Activated T-helper 17 cell treated with anti-CD3 and anti-CD28 coated beads, Interleukin-2, amount 50 U/mL, for 72 hours (primary cell): ENCODE data around the gene INPP5A. TPM values are rescaled to one million over a fixed set of nuclear protein-coding genes. Genes with fewer than 3 reads are reported as not detected.
"Not testable (repeated sequence)": the region's sequence is repeated elsewhere in the genome, so short reads cannot be mapped to it uniquely, and the experiment has no call there.

Experiments used
- ATAC-seq: fragments of 150-1000 bp; cut with Tn5 transposase; replicated peaks from 2 replicates; pipeline ENCODE4 v1.10.0; 2021; ENCODE audit warnings: mild to moderate bottlenecking, moderate library complexity
- H3K27ac Mint-ChIP-seq: one replicate; pipeline ENCODE4 v1.8.0; 2022; ENCODE audit warnings: mixed read lengths
- H3K27me3 Mint-ChIP-seq: one replicate; pipeline ENCODE4 v1.8.0; 2022; ENCODE audit warnings: mixed read lengths
- H3K36me3 Mint-ChIP-seq: one replicate; pipeline ENCODE4 v1.8.0; 2022; ENCODE audit warnings: low read depth, mild to moderate bottlenecking, mixed read lengths
- H3K4me1 Mint-ChIP-seq: one replicate; pipeline ENCODE4 v1.8.0; 2022; ENCODE audit warnings: mixed read lengths
- H3K4me3 Mint-ChIP-seq: one replicate; pipeline ENCODE4 v1.8.0; 2022; ENCODE audit warnings: mild to moderate bottlenecking, mixed read lengths
- H3K9me3 Mint-ChIP-seq: one replicate; pipeline ENCODE4 v1.8.0; 2022; ENCODE audit warnings: mixed read lengths
- total RNA-seq, 2 donors: library from RNA; stranded (reverse); gene quantifications; one replicate each; pipeline ENCODE4 v1.2.3, GENCODE V29; 2022

Gene INPP5A
- total RNA-seq, 2 donors from 2014 or later, result 4.3 to 5.6 TPM

- Mint-ChIP-seq H3K4me1 (no peaks in the 10 kb centered on the region), H3K4me3 (no peak overlapping the region), H3K27me3 (no peaks in the 10 kb centered on the region), H3K9me3 (no peaks in the 10 kb centered on the region), H3K27ac (no peak overlapping the region), H3K36me3 (no peaks in the 10 kb centered on the region)
- no peak for ATAC-seq
Measured at GRCh38 chr10:132733926-132734325, 196.3 kb downstream of the INPP5A start.

DNA sequence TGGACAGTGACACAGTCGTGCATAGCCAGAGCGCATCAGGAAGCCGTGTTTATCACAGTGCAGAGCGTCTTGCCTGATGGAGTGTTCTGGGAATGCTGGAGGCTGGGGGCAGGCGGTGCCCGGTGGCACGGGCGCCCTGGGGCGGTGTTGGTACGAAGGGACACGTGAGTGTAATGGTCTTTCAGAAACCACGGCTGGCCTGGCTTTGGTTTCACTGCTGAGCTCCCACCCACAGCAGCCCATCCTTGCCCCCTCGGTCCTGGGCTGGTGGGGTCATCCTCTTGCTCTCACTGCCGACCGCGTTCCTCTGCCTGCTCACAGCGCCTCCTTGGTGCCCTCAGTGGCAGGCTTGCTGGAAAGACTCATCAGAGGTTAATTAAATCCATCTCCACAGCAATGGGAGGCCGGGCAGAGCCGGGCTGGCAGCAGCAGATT is 197.8 kb downstream of the INPP5A start:
- no peaks in the 10 kb centered on the region for H3K9me3 Mint-ChIP-seq
- no peak for ATAC-seq
- H3K4me3 Mint-ChIP-seq, result no peak overlapping the region
- no peaks in the 10 kb centered on the region for H3K27me3 Mint-ChIP-seq
- no peaks in the 10 kb centered on the region for H3K36me3 Mint-ChIP-seq
- H3K4me1 Mint-ChIP-seq, result no peaks in the 10 kb centered on the region
- H3K27ac Mint-ChIP-seq, result no peak overlapping the region

DNA sequence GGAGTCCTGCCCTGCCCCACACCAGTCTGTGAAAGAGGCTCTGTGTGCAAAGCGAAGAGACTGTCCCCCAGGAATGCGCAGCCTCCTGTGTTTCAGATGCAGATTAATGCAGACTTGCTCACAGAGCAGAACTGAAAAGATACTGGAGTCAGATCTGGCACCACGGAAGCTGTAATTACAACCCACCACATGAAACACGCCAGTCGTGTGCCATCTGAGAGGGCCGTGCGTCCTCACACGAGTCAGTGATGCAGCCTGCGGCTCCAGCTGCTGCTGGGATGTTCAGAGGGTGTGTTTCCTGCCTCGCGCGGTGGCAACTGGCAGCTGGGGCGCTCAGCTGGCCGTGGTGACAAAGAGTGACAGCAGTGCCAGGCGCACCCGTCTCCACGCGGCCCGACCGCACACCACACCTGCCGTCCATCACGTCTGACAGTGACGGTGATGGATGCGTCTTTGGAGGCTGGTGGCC is 198.4 kb downstream of the INPP5A start:
- no peaks in the 10 kb centered on the region for H3K27me3 Mint-ChIP-seq
- H3K27ac Mint-ChIP-seq, result no peak overlapping the region
- ATAC-seq, result no peak
- no peaks in the 10 kb centered on the region for H3K4me1 Mint-ChIP-seq
- no peak overlapping the region for H3K4me3 Mint-ChIP-seq
- H3K9me3 Mint-ChIP-seq, result no peaks in the 10 kb centered on the region
- no peaks in the 10 kb centered on the region for H3K36me3 Mint-ChIP-seq

- no peak for ATAC-seq
- Mint-ChIP-seq H3K9me3 (no peaks in the 10 kb centered on the region), H3K27ac (no peak overlapping the region), H3K27me3 (no peaks in the 10 kb centered on the region), H3K4me1 (no peaks in the 10 kb centered on the region), H3K36me3 (no peaks in the 10 kb centered on the region), H3K4me3 (no peak overlapping the region)
Measured at GRCh38 chr10:132737390-132738048, 199.9 kb downstream of the INPP5A start.

GRCh38 chr10:132738454-132739224 is 201.1 kb downstream of the INPP5A start:
- no peak for ATAC-seq
- Mint-ChIP-seq H3K4me3 (no peak overlapping the region), H3K27me3 (no peaks in the 10 kb centered on the region), H3K9me3 (no peaks in the 10 kb centered on the region), H3K36me3 (no peaks in the 10 kb centered on the region), H3K27ac (no peak overlapping the region), H3K4me1 (no peaks in the 10 kb centered on the region)

GRCh38 chr10:132739225-132739613 is 201.6 kb downstream of the INPP5A start:
- H3K27me3 Mint-ChIP-seq, result no peaks in the 10 kb centered on the region
- no peak overlapping the region for H3K4me3 Mint-ChIP-seq
- H3K4me1 Mint-ChIP-seq, result no peaks in the 10 kb centered on the region
- H3K27ac Mint-ChIP-seq, result no peak overlapping the region
- no peaks in the 10 kb centered on the region for H3K9me3 Mint-ChIP-seq
- H3K36me3 Mint-ChIP-seq, result no peaks in the 10 kb centered on the region
- ATAC-seq, result no peak

DNA sequence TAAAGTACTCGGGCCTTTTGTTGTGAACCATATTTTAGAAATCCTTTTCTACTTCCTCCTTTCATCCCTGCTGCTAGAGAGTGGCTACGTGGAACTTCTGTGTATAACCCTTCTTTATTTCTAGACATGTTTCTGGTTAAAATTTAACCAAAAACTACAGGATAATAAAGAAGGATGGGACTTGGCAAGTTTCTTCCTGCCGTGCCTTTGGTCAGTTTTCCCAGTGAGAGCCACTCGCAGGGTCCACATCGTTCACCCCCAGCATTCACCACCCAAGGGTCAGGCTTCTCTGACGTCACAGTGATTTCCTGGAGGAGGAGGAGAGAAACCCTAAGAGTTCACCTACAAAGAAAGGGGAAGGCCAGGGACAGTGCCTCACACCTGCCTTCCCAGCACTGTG is 203.0 kb downstream of the INPP5A start:
- Mint-ChIP-seq H3K36me3 (no peaks in the 10 kb centered on the region), H3K27ac (no peak overlapping the region), H3K9me3 (no peaks in the 10 kb centered on the region), H3K4me3 (no peak overlapping the region), H3K4me1 (no peaks in the 10 kb centered on the region), H3K27me3 (no peaks in the 10 kb centered on the region)
- ATAC-seq, result no peak

DNA sequence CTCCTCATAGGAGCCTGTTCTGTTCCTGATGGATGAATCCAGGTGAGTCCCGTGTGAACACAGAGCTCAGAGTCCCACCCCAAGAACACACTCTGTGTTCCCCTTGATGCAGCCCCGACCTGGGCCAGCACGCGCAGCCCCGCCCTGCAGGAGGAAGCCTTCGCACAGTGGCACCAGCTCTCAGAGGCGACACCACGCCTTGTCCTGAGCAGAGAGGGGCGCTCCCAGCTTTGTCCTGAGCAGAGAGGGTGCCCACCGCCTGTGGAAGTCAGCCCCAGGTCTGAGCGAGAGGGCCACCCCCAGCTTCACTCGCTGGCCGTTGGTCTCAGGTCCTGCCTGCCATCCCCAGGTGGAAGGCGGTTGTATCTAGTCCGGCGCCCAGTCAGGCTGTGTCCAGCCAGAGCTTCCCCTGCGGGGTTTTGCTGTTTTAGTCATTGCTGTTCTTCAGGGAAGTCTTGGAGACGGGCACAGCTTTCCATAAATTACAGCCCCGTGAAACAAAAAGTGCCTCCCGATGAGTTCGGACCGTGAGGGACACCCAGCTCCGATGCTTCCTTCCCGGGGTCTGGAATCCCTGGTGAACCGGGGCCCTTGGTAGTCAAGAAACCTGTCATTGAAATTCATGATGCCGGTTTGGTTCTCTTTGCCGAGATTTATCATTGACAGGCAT is 204.7 kb downstream of the INPP5A start:
- Mint-ChIP-seq H3K27me3 (no peaks in the 10 kb centered on the region), H3K4me1 (no peaks in the 10 kb centered on the region), H3K4me3 (no peak overlapping the region), H3K27ac (no peak overlapping the region), H3K36me3 (no peaks in the 10 kb centered on the region), H3K9me3 (no peaks in the 10 kb centered on the region)
- ATAC-seq, result no peak

DNA sequence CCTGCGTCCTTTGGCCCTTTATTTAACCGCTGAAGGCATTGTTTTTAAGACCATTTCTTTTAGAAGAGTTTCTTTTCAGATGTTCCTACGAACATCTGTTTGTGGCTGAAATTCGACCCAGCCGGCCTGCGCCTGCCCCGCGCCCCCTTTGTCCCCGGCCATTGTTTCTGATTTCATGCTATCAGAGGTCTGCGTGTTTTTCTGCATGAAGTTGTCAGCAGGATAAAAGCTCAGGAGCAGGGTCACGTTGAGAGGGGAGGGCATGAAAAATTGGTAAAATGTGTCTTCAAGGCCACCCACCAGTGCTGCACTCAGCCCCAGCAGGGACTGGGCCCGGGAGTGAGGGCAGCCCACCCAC is 205.2 kb downstream of the INPP5A start:
- no peak for ATAC-seq

GRCh38 chr10:132743196-132743924 is 205.8 kb downstream of the INPP5A start:
- H3K4me3 Mint-ChIP-seq, ATAC-seq: not testable (repeated sequence)

More for the DNA sequence above, 205.2 kb downstream of the INPP5A start:
- H3K4me3 Mint-ChIP-seq, result no peak overlapping the region
- H3K27me3 Mint-ChIP-seq, result no peaks in the 10 kb centered on the region
- no peaks in the 10 kb centered on the region for H3K36me3 Mint-ChIP-seq
- H3K4me1 Mint-ChIP-seq, result no peaks in the 10 kb centered on the region
- no peaks in the 10 kb centered on the region for H3K9me3 Mint-ChIP-seq
- no peak overlapping the region for H3K27ac Mint-ChIP-seq

DNA sequence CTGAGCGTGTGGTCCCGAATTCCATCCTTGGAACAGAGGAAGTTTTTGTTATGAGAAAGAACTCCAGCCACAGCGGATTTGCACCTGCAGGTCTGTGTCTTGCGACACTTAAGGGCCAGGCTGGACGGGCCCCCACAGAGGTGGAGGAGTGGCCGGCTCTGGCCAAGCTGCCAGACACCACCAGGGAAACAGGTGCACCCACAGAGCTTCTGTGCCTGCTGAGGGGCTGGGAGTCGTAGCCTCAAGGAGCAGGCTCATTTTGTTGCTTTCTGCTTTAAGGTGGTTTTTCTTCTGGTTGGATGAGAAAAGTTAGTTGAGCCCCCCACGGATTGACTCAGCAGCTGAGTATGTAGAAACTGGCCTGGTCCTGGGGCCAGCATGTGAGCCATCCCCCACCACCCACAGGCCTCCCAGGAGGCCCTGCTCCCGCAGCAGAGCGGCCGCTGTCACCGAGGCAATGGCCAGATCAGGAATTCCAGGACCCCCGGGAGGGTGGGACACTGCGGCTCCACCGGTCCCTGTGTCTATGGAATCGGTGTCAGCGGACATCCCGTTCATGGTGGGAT is 206.4 kb downstream of the INPP5A start:
- Mint-ChIP-seq H3K4me3 (no peak overlapping the region), H3K4me1 (no peaks in the 10 kb centered on the region), H3K27me3 (no peaks in the 10 kb centered on the region), H3K36me3 (no peaks in the 10 kb centered on the region), H3K27ac (no peak overlapping the region), H3K9me3 (no peaks in the 10 kb centered on the region)
- ATAC-seq, result no peak

More at GRCh38 chr10:132743196-132743924, 205.8 kb downstream of the INPP5A start:
- not testable (repeated sequence) for H3K27me3 Mint-ChIP-seq, H3K36me3 Mint-ChIP-seq, H3K4me1 Mint-ChIP-seq, H3K9me3 Mint-ChIP-seq, H3K27ac Mint-ChIP-seq

DNA sequence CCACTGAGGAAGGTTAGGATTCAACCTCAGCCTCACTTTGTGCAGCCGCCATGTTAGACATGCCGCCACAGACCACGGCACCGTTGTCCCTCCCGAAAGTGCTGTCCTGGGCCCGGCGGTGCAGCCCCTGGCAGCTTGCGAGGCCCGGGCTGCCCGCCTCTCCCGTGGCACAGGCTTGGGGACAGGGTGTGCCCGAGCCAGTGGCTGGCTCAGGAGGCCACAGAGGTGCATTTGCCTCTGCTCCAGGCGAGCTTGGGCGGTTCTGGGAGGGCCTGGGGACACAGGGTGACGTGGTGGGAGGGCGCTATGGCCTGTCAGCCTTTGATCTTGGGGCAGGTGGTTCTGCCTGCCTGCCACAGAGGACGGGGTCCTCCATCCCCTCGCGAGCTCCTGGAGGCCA is 207.3 kb downstream of the INPP5A start:
- no peaks in the 10 kb centered on the region for H3K27me3 Mint-ChIP-seq
- no peaks in the 10 kb centered on the region for H3K4me1 Mint-ChIP-seq
- H3K27ac Mint-ChIP-seq, result no peak overlapping the region
- no peak overlapping the region for H3K4me3 Mint-ChIP-seq
- no peaks in the 10 kb centered on the region for H3K36me3 Mint-ChIP-seq
- no peak for ATAC-seq
- H3K9me3 Mint-ChIP-seq, result no peaks in the 10 kb centered on the region

- Mint-ChIP-seq H3K9me3 (no peaks in the 10 kb centered on the region), H3K4me3 (no peak overlapping the region), H3K4me1 (no peaks in the 10 kb centered on the region), H3K27ac (no peak overlapping the region), H3K36me3 (no peaks in the 10 kb centered on the region), H3K27me3 (no peaks in the 10 kb centered on the region)
- ATAC-seq, result no peak
Measured at GRCh38 chr10:132745511-132745910, 207.9 kb downstream of the INPP5A start.

DNA sequence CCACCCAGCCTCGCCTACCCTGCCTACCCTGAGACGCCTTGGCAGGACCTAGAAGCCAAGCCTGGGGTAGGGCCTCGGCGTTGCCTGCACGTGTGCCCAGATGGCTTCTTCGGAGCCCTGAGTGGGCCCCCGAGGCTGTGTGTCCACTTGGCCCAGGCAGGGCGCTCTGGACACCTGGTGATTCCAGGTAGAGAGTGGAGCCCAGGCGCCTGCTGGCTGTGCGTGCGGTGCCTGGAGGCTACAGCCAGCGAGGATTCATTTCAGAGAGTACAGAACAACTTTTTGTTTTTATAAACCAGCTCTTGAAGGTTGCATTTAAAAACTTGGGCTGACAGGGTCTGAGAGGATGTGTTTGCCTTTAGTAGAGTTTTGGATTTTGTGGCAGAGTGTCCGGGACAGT is 208.4 kb downstream of the INPP5A start:
- H3K36me3 Mint-ChIP-seq, result no peaks in the 10 kb centered on the region
- H3K27me3 Mint-ChIP-seq, result no peaks in the 10 kb centered on the region
- ATAC-seq, result no peak
- H3K4me1 Mint-ChIP-seq, result no peaks in the 10 kb centered on the region
- no peaks in the 10 kb centered on the region for H3K9me3 Mint-ChIP-seq
- no peak overlapping the region for H3K27ac Mint-ChIP-seq
- no peak overlapping the region for H3K4me3 Mint-ChIP-seq
